IPS DF 6.9 (cell line): ENCODE results near the gene LIM2.

Experiments
- DNase-seq: peaks from one replicate; pipeline ENCODE4 v3.0.0-alpha.2; 2013; ENCODE audit warnings: low read depth, low spot score
- H3K27ac ChIP-seq: one replicate; pipeline ENCODE4 v1.5.1; 2013; ENCODE audit warnings: low read length, control low read depth
- H3K27me3 ChIP-seq: 2 replicates; pipeline ENCODE4 v1.6.1; 2013; ENCODE audit warnings: mild to moderate bottlenecking, low read length; ENCODE audit not compliant: control insufficient read depth, insufficient read depth
- H3K36me3 ChIP-seq: 2 replicates; pipeline ENCODE4 v1.6.1; 2013; ENCODE audit warnings: low read length; ENCODE audit not compliant: control insufficient read depth, insufficient read depth
- H3K4me1 ChIP-seq: 2 replicates; pipeline ENCODE4 v1.6.1; 2013; ENCODE audit warnings: low read length; ENCODE audit not compliant: control insufficient read depth, insufficient read depth
- H3K4me3 ChIP-seq: 2 replicates; pipeline ENCODE4 v1.5.1; 2013; ENCODE audit warnings: mild to moderate bottlenecking, low read length
- H3K9me3 ChIP-seq: 2 replicates; pipeline ENCODE4 v1.6.1; 2013; ENCODE audit warnings: low read length, inconsistent platforms; ENCODE audit not compliant: control insufficient read depth, insufficient read depth
- WGBS: extraction: QIAGEN DNeasy Blood & Tissue Kit; methylation state at CpG from one replicate; pipeline ENCODE4 v1.1.7; 2013; ENCODE audit warnings: mixed read lengths, missing lambda C conversion rate; ENCODE audit not compliant: insufficient read length, insufficient coverage; 5-methylcytosine and 5-hydroxymethylcytosine counted together

The LIM2 gene

DNA sequence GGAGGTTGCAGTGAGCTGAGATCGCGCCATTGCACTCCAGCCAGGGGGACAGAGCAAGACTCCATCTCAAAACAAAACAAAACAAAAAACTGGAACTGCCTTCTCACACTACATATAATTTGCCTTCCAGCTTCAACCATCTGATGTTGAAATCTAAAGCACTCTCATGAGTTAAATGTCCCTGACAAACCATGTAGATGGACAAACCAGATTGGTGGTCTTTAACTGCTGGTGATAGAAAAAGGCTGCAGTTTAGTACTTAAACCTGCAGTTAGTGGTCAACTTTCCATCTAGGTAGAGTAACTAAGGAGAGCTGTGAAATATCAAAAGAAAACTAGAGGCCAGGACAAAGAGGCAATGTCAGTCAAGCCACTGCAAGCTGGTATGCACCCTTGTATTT is 8.4 kb upstream of the LIM2 start:
- H3K36me3 ChIP-seq, result no peaks in the 10 kb centered on the region
- H3K4me1 ChIP-seq, result no peaks in the 10 kb centered on the region; the same call in 1 of the 2 replicates
- no CpG with 5 or more reads among the region's 2 CpGs for WGBS
- no peak overlapping the region for H3K27ac ChIP-seq
- DNase-seq, result no peak
- H3K9me3 ChIP-seq, result no peaks in the 10 kb centered on the region
- no peak overlapping the region for H3K4me3 ChIP-seq
- H3K27me3 ChIP-seq, result no peaks in the 10 kb centered on the region

DNA sequence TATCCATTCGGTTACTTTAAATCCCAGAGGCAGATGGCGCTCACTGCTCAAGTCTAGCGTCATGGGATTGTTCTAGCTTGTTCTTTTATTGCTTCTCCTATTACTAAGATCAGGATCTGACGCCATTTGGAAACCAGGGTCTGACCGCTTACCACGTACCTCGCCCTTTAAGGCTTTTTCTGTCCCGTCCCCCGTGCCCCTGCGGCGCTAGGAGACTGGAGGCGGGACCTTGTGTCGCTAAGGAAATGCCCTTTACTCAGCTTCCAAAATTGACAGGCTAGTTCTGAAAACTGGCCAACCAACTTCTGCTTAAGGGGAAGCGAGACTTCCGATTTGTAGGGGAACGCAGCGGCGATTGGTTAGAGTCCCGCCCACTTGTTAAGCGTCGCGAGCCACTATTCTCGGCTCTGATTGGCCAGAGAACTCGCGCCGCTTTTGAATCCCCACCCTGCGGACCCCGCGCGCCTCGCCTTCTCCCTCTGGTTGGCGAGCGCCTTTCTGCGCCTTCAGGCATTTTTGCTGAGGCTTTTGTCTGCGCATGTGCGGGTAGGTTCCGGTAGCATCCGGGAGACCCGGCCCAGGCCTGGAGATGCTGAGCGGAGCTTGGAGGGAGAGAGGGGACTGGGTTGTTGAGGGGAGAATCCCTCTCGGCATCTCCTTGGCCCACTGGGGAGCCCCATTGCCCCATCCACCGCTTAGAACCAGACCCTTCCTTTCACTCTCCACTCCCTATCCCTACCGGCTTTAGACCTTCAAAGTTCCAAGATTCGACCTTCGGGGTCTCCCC is 6.5 kb upstream of the LIM2 start:
- no CpG with 5 or more reads among the region's 45 CpGs for WGBS
- no peaks in the 10 kb centered on the region for H3K27me3 ChIP-seq

DNA sequence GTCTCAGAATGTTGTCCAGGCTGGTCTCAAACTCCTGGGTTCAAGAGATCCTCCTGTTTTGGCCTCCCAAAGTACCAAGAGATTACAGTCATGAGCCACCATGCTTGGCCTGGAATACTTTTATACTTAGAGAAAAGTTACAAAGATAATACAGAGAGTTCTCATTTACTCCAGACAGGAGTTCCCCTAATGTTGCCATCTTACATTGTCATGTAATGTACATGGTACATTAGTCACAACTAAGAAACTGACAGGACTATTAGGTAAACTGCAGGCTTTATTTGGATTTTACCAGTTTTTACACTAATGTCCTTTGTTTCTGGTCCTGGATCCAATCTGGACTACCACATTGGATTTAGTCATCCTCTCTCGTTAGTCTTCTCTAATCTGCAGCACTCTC is 4.9 kb upstream of the LIM2 start:
- WGBS, result no CpG with 5 or more reads among the region's 1 CpG
- H3K4me1 ChIP-seq, result no peaks in the 10 kb centered on the region; the same call in 1 of the 2 replicates
- no peaks in the 10 kb centered on the region for H3K36me3 ChIP-seq
- no peak overlapping the region for H3K27ac ChIP-seq
- H3K27me3 ChIP-seq, result no peaks in the 10 kb centered on the region
- H3K4me3 ChIP-seq, result no peak overlapping the region
- H3K9me3 ChIP-seq, result no peaks in the 10 kb centered on the region
- no peak for DNase-seq

More for the DNA sequence above, 6.5 kb upstream of the LIM2 start:
- H3K9me3 ChIP-seq, result no peaks in the 10 kb centered on the region
- no peaks in the 10 kb centered on the region for H3K36me3 ChIP-seq
- DNase-seq, result peak; percentile 98
- peak overlapping the region; percentile 59; the same call in 1 of the 2 replicates for H3K4me3 ChIP-seq
- no peak overlapping the region for H3K27ac ChIP-seq
- no peaks in the 10 kb centered on the region; the same call in 1 of the 2 replicates for H3K4me1 ChIP-seq

- no peak for DNase-seq
- no peaks in the 10 kb centered on the region for H3K36me3 ChIP-seq
- no peak overlapping the region for H3K4me3 ChIP-seq
Measured at GRCh38 chr19:51391073-51391611, 3.4 kb upstream of the LIM2 start.

DNA sequence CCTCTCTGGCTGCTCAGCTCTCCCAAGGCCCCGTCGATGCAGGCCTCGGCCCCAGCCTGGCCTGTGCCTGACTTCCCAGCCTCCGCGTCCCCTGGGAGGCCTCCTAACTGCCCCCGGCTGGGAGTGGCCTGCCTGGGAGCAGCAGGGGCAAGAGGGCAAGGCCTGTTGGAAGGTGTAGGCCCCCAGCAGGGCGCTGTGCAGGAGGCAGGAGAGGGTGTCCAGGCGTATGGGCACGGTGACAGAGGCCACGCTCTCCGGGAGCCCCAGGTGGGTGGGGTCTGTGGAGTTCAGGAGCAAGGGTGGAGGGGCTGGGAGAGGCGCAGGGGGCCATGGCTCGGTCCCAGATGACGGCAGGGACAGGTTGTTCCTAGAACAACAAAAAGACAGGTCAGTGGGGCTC is 1.4 kb upstream of the LIM2 start:
- no peaks in the 10 kb centered on the region for H3K27me3 ChIP-seq
- H3K9me3 ChIP-seq, result no peaks in the 10 kb centered on the region
- H3K27ac ChIP-seq, result no peak overlapping the region
- H3K4me3 ChIP-seq, result no peak overlapping the region
- H3K36me3 ChIP-seq, result no peaks in the 10 kb centered on the region
- no peak for DNase-seq
- WGBS, result no CpG with 5 or more reads among the region's 14 CpGs
- no peaks in the 10 kb centered on the region; the same call in 1 of the 2 replicates for H3K4me1 ChIP-seq

More at GRCh38 chr19:51391073-51391611, 3.4 kb upstream of the LIM2 start:
- no CpG with 5 or more reads among the region's 8 CpGs for WGBS
- H3K4me1 ChIP-seq, result no peaks in the 10 kb centered on the region; the same call in 1 of the 2 replicates
- H3K9me3 ChIP-seq, result no peaks in the 10 kb centered on the region
- H3K27me3 ChIP-seq, result no peaks in the 10 kb centered on the region
- no peak overlapping the region for H3K27ac ChIP-seq

- Histone ChIP-seq H3K27ac (no peak overlapping the region), H3K4me3 (no peak overlapping the region), H3K4me1 (no peaks in the 10 kb centered on the region; the same call in 1 of the 2 replicates), H3K9me3 (no peaks in the 10 kb centered on the region), H3K27me3 (no peaks in the 10 kb centered on the region), H3K36me3 (no peaks in the 10 kb centered on the region)
- WGBS, result no CpG with 5 or more reads among the region's 14 CpGs
- no peak for DNase-seq
Measured at GRCh38 chr19:51386882-51387520, 773 bp downstream of the LIM2 start.

GRCh38 chr19:51382004-51382403 is 5.8 kb downstream of the LIM2 start:
- H3K27ac ChIP-seq, result no peak overlapping the region
- H3K27me3 ChIP-seq, result no peaks in the 10 kb centered on the region
- no peaks in the 10 kb centered on the region for H3K4me1 ChIP-seq
- 100% methylated on average over 1 of the region's 4 CpGs for WGBS
- no peaks in the 10 kb centered on the region for H3K36me3 ChIP-seq
- H3K4me3 ChIP-seq, result no peak overlapping the region
- no peaks in the 10 kb centered on the region for H3K9me3 ChIP-seq
- no peak for DNase-seq

DNA sequence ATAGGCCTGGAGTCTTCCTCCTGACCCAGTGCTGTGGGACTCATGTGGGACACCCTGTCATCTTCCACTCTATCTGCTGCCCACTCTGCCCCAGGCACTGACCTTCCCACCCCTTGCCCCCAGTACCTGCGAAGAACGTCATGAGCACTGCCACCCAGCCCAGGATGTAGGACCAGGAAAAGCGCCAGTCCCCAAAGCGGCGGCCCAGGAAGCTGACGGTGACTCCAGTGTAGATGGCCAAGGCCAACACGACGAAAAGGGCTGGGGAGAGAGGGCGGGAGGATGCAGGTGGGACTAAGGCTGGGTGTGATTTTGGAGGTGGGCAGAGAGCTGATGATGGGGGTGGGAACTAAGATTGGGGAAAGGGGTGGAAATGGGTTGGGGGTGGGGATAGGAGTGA is 7.4 kb downstream of the LIM2 start:
- DNase-seq, result no peak
- Histone ChIP-seq H3K4me1 (no peaks in the 10 kb centered on the region), H3K27ac (no peak overlapping the region), H3K36me3 (no peaks in the 10 kb centered on the region), H3K27me3 (no peaks in the 10 kb centered on the region), H3K9me3 (no peaks in the 10 kb centered on the region), H3K4me3 (no peak overlapping the region)
- WGBS, result no CpG with 5 or more reads among the region's 9 CpGs

DNA sequence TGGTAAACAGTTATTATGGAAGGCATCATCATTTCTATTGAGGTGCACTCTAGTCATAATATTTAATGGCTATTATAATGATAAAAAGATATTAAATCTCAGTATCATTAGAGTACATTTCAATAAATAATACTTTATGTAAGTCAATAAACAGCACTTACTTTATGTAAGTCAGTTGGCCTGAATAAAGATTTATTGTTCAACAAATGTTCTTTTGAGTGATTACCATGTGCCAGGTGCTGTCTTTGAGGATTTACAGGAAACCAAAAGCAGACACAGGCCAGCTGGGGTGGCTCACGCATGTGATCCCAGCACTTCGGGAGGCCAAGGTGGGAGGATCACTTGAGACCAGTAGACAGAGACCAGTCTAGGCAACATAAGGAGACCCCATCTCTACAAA is 10.4 kb downstream of the LIM2 start:
- no CpG with 5 or more reads among the region's 2 CpGs for WGBS
- no peak for DNase-seq
- H3K4me3 ChIP-seq, result no peak overlapping the region
- H3K9me3 ChIP-seq, result no peaks in the 10 kb centered on the region
- no peak overlapping the region for H3K27ac ChIP-seq
- no peaks in the 10 kb centered on the region for H3K4me1 ChIP-seq
- H3K27me3 ChIP-seq, result no peaks in the 10 kb centered on the region
- H3K36me3 ChIP-seq, result no peaks in the 10 kb centered on the region

GRCh38 chr19:51375504-51376221 is 12.1 kb downstream of the LIM2 start:
- H3K27me3 ChIP-seq, result no peaks in the 10 kb centered on the region
- H3K4me1 ChIP-seq, result no peaks in the 10 kb centered on the region
- H3K27ac ChIP-seq, result no peak overlapping the region
- H3K9me3 ChIP-seq, result no peaks in the 10 kb centered on the region
- H3K4me3 ChIP-seq, result no peak overlapping the region
- no peak for DNase-seq
- no CpG with 5 or more reads among the region's 11 CpGs for WGBS
- H3K36me3 ChIP-seq, result no peaks in the 10 kb centered on the region
